Loucy (cell line): ENCODE results near the gene KSR1.

Experiments
- H2AFZ ChIP-seq: fragments of 200-600 bp; sonication (generic); 2 replicates; pipeline ENCODE4 v1.6.0; 2016; ENCODE audit warnings: antibody characterized with exemption, mild to moderate bottlenecking, low read length, moderate library complexity
- H3F3A ChIP-seq: fragments of 200-600 bp; 2 replicates; pipeline ENCODE4 v1.6.0; 2016; ENCODE audit warnings: antibody characterized with exemption, low read depth, mild to moderate bottlenecking
- H3K27me3 ChIP-seq: fragments of 200-600 bp; sonication (generic); 2 replicates; pipeline ENCODE4 v1.6.1; 2014; ENCODE audit warnings: low read length, mild to moderate bottlenecking; ENCODE audit not compliant: insufficient read depth, poor library complexity, severe bottlenecking
- H3K36me3 ChIP-seq: fragments of 200-600 bp; sonication (generic); 2 replicates; pipeline ENCODE4 v1.6.1; 2016; ENCODE audit warnings: low read length; ENCODE audit not compliant: insufficient read depth
- H3K4me1 ChIP-seq: fragments of 200-600 bp; sonication (generic); 2 replicates; pipeline ENCODE4 v1.5.1; 2014; ENCODE audit warnings: low read length, mild to moderate bottlenecking; ENCODE audit not compliant: insufficient read depth, poor library complexity, severe bottlenecking
- H3K4me2 ChIP-seq: fragments of 200-600 bp; sonication (generic); 2 replicates; pipeline ENCODE4 v1.6.0; 2014; ENCODE audit warnings: antibody characterized with exemption, low read length, low read depth, mild to moderate bottlenecking; ENCODE audit not compliant: poor library complexity, severe bottlenecking
- H3K4me3 ChIP-seq: fragments of 200-600 bp; sonication (generic); 2 replicates; pipeline ENCODE4 v1.5.1; 2014; ENCODE audit warnings: low read length, mild to moderate bottlenecking, mixed read lengths; ENCODE audit not compliant: poor library complexity, severe bottlenecking
- H3K79me2 ChIP-seq: fragments of 200-600 bp; sonication (generic); 2 replicates; pipeline ENCODE4 v1.6.1; 2014; ENCODE audit warnings: low read length; ENCODE audit not compliant: insufficient read depth
- H3K9ac ChIP-seq: fragments of 200-600 bp; sonication (generic); 2 replicates; pipeline ENCODE4 v1.6.0; 2014; ENCODE audit warnings: mild to moderate bottlenecking, low read depth, low read length, moderate library complexity; ENCODE audit not compliant: poor library complexity, severe bottlenecking
- H3K9me2 ChIP-seq: fragments of 200-600 bp; sonication (generic); replicated peaks from 2 replicates; pipeline ENCODE4 v1.6.1; 2016; ENCODE audit warnings: low read depth, low read length, mixed read lengths
- H3K9me3 ChIP-seq: fragments of 200-600 bp; sonication (generic); 2 replicates; pipeline ENCODE4 v1.6.1; 2014; ENCODE audit warnings: mild to moderate bottlenecking, antibody characterized with exemption, low read length, low read depth; ENCODE audit not compliant: insufficient read depth
- H4K20me1 ChIP-seq: fragments of 200-600 bp; sonication (generic); 2 replicates; pipeline ENCODE4 v1.6.0; 2014; ENCODE audit warnings: antibody characterized with exemption, low read length, mild to moderate bottlenecking; ENCODE audit not compliant: insufficient read depth, poor library complexity, severe bottlenecking
- EZH2phosphoT487 ChIP-seq: fragments of 200-600 bp; IDR thresholded peaks from 2 replicates; pipeline ENCODE4 v1.6.1; 2018; ENCODE audit warnings: antibody characterized with exemption, mild to moderate bottlenecking, moderate library complexity, borderline replicate concordance
- TF ChIP-seq, protein P1 (sequence below): fragments of 200-600 bp; sonication (generic); conservative IDR thresholded peaks from 2 replicates; pipeline ENCODE4 v1.5.1; 2014; ENCODE audit warnings: mild to moderate bottlenecking, antibody characterized with exemption, low read length

The KSR1 gene

DNA sequence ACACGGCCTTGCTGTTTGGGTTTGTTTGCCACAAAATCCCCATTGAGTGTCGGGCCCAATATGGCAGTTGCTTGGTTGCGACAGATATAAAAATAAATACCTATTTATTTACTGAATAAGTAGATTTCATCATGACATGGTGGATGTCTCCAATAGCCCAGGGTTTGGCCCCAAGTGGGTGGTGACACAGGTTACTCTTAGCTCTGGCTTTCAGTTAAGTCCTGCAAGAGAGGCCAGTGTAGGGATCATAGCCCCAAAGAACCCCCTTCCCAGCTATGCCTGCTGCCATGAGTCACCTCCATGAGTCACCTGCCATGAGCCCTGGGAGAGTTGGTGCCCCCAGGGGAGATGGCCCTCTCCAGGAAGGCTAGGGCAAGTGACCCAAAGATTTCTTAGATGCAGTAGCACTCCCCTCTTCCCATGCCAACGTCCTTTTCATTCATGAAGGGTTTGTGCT, 96.1 kb downstream of the KSR1 start:
- no peak overlapping the region for H2AFZ ChIP-seq
- H3K79me2 ChIP-seq = peaks cover 16% of the 10 kb centered on the region; the same call in 1 of the 2 replicates
- H3K36me3 ChIP-seq = peaks cover 5% of the 10 kb centered on the region; the same call in 1 of the 2 replicates
- H3K4me3 ChIP-seq = no peak overlapping the region
- peaks cover 2% of the 10 kb centered on the region for H3K4me1 ChIP-seq
- no peak overlapping the region for H3K9ac ChIP-seq
- H3F3A ChIP-seq = no peaks in the 10 kb centered on the region
- TF ChIP-seq, protein P1, sequence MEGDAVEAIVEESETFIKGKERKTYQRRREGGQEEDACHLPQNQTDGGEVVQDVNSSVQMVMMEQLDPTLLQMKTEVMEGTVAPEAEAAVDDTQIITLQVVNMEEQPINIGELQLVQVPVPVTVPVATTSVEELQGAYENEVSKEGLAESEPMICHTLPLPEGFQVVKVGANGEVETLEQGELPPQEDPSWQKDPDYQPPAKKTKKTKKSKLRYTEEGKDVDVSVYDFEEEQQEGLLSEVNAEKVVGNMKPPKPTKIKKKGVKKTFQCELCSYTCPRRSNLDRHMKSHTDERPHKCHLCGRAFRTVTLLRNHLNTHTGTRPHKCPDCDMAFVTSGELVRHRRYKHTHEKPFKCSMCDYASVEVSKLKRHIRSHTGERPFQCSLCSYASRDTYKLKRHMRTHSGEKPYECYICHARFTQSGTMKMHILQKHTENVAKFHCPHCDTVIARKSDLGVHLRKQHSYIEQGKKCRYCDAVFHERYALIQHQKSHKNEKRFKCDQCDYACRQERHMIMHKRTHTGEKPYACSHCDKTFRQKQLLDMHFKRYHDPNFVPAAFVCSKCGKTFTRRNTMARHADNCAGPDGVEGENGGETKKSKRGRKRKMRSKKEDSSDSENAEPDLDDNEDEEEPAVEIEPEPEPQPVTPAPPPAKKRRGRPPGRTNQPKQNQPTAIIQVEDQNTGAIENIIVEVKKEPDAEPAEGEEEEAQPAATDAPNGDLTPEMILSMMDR = no peak
- no peak for TF ChIP-seq EZH2phosphoT487
- no peaks in the 10 kb centered on the region for H4K20me1 ChIP-seq
- H3K9me2 ChIP-seq = no peaks in the 10 kb centered on the region
- H3K27me3 ChIP-seq = no peaks in the 10 kb centered on the region
- no peak overlapping the region for H3K4me2 ChIP-seq
- no peaks in the 10 kb centered on the region for H3K9me3 ChIP-seq

DNA sequence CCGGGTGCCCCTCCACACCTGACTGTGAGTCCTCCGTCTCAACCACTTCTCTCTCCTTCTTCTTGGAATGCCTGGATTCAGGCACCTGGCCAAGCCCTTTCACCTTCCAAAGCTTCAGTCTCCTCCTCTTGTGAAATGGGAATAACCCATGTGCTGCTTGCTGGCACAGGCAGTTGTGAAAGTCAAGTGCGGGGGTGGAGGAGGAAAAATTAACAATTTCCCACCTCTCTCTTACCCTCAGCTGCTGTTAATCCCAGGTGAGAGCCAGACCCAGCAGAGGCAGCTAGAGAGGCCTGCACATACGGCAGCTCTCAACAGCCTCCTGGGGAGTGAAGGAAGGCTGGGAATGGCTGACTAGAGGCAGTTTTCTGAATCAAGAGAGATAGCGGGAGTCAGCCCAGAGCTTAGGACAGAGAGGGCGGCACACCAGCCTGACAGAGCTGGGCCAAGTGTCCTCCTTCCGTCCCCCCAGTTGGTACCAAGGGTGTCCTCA, 96.8 kb downstream of the KSR1 start:
- Histone ChIP-seq H2AFZ (no peak overlapping the region), H3K9me2 (no peaks in the 10 kb centered on the region), H3K4me2 (no peak overlapping the region), H3K4me1 (no peaks in the 10 kb centered on the region), H3F3A (no peaks in the 10 kb centered on the region), H3K9me3 (no peaks in the 10 kb centered on the region), H3K27me3 (no peaks in the 10 kb centered on the region), H4K20me1 (no peaks in the 10 kb centered on the region), H3K9ac (no peak overlapping the region), H3K79me2 (peaks cover 14% of the 10 kb centered on the region; the same call in 1 of the 2 replicates), H3K36me3 (peaks cover 5% of the 10 kb centered on the region; the same call in 1 of the 2 replicates), H3K4me3 (no peak overlapping the region)
- TF ChIP-seq, protein P1 = no peak
- no peak for TF ChIP-seq EZH2phosphoT487

DNA sequence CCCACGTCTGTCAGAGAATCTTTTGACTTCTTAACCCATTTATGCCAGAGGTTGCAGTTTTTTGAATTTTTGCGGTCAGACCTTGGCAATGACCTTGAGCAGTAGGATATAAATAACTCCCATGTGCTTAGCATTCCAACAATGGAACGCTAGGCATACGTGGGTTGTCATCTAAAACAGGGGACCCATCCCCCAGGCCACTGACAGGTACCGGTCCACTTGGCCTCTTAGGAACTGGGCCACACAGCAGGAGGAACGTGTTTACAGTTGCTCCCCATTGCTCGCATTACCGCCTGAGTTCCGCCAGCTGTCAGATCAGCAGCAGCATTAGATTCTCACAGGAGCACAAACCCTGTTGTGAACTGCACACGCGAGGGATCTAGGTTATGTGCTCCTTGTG, 97.9 kb downstream of the KSR1 start:
- Histone ChIP-seq H3K27me3 (no peaks in the 10 kb centered on the region), H3K4me1 (no peaks in the 10 kb centered on the region), H3K4me3 (no peak overlapping the region), H3K9ac (no peak overlapping the region), H3K9me3 (no peaks in the 10 kb centered on the region), H4K20me1 (no peaks in the 10 kb centered on the region), H3K79me2 (peaks cover 10% of the 10 kb centered on the region; the same call in 1 of the 2 replicates), H2AFZ (no peak overlapping the region), H3K4me2 (no peak overlapping the region), H3K9me2 (no peaks in the 10 kb centered on the region), H3F3A (no peaks in the 10 kb centered on the region), H3K36me3 (peaks cover 8% of the 10 kb centered on the region; the same call in 1 of the 2 replicates)
- no peak for TF ChIP-seq EZH2phosphoT487
- TF ChIP-seq, protein P1 = no peak
